Stomach (tissue), 9 donors: ENCODE measurements around the gene GRIN2C. TPM values are rescaled to one million over a fixed set of nuclear protein-coding genes. Genes with fewer than 3 reads are reported as not detected.

Experiments
- DNase-seq, 2 donors: peaks; one replicate each; pipeline versions ENCODE4 v3.0.0 to v3.0.0-alpha.2; 2013 to 2019
- H3K27ac ChIP-seq, 5 donors: fragments of 200-600 bp in 4 of 5; sonication (generic) in 4 of 5; one replicate each; pipeline ENCODE4 v1.5.1; 2013 to 2019; ENCODE audit warnings: mild to moderate bottlenecking in 1 of 5, moderate library complexity in 1 of 5
- H3K27me3 ChIP-seq, 3 donors: fragments of 200-600 bp; sonication (generic); one replicate each; pipeline ENCODE4 v1.5.1; 2017 to 2019; ENCODE audit warnings: mixed run types in 1 of 3
- H3K36me3 ChIP-seq, 4 donors: fragments of 200-600 bp; sonication (generic); 1 replicate in 3 of 4; 2 replicates in 1 of 4; pipeline ENCODE4 v1.5.1; 2016 to 2019
- H3K4me1 ChIP-seq, 4 donors: fragments of 200-600 bp; sonication (generic); one replicate each; pipeline ENCODE4 v1.5.1; 2016 to 2019
- H3K4me3 ChIP-seq, 4 donors: fragments of 200-600 bp; sonication (generic) in 3 of 4; one replicate each; pipeline ENCODE4 v1.5.1; 2016 to 2019; ENCODE audit warnings: mild to moderate bottlenecking in 1 of 4
- H3K9me3 ChIP-seq, 4 donors: fragments of 200-600 bp; sonication (generic); one replicate each; pipeline ENCODE4 v1.5.1; 2016 to 2019
- CTCF ChIP-seq, 7 experiments: fragments of 450-650 bp in 4 of 7; fragments of 200-600 bp in 3 of 7; sonication (generic) in 3 of 7; IDR thresholded peaks; one replicate each; pipeline ENCODE4 v1.5.1; 2016 to 2019; ENCODE audit warnings: antibody characterized with exemption in 7 of 7, control low read depth in 2 of 7, mild to moderate bottlenecking in 1 of 7
- EP300 ChIP-seq: sonication (generic); formaldehyde crosslinking; IDR thresholded peaks from one replicate; pipeline ENCODE4 v1.6.1; 2017; ENCODE audit warnings: antibody characterized with exemption
- POLR2A ChIP-seq, 4 donors: fragments of 450-650 bp; IDR thresholded peaks; one replicate each; pipeline ENCODE4 v1.6.1; 2016; ENCODE audit warnings: antibody characterized with exemption in 4 of 4, control low read depth in 2 of 4, mild to moderate bottlenecking in 1 of 4, moderate library complexity in 1 of 4
- POLR2AphosphoS5 ChIP-seq, 3 donors: sonication (generic); formaldehyde crosslinking; IDR thresholded peaks; one replicate each; pipeline ENCODE4 v1.6.1; 2016; ENCODE audit warnings: antibody characterized with exemption in 3 of 3
- WGBS, 5 donors: extraction: QIAGEN DNeasy Blood & Tissue Kit in 3 of 5; methylation state at CpG; one replicate each; pipeline versions ENCODE4 v1.1.5 to v1.1.7; 2013 to 2018; 5-methylcytosine and 5-hydroxymethylcytosine counted together
- intact Hi-C: fragments of 100-400 bp; cut with DNase I; formaldehyde crosslinking; loops from one replicate; pipeline ENCODE4 v1.15.1; 2023; ENCODE audit warnings: low total_unique reads
- polyA plus RNA-seq, 3 donors: library from polyadenylated mRNA; stranded (reverse); fragments of 200-250 nt; gene quantifications; one replicate each; pipeline ENCODE4 v1.2.3, GENCODE V29; 2013
- total RNA-seq, 5 donors: library from RNA; depleted of rRNA; stranded (reverse); fragments of >200 nt; gene quantifications; one replicate each; pipeline versions ENCODE4 v1.1.0 to v1.2.3, GENCODE V29; 2014 to 2016
- donor health status: healthy with polysubstance abuse.
- donor health status: Bipolar disorder and iron deficiency.
- donor health status: healthy.

GRIN2C gene
- total and polyA plus RNA-seq, 8 donors, result 0.33 to 0.55 TPM; not detected in 6

DNA sequence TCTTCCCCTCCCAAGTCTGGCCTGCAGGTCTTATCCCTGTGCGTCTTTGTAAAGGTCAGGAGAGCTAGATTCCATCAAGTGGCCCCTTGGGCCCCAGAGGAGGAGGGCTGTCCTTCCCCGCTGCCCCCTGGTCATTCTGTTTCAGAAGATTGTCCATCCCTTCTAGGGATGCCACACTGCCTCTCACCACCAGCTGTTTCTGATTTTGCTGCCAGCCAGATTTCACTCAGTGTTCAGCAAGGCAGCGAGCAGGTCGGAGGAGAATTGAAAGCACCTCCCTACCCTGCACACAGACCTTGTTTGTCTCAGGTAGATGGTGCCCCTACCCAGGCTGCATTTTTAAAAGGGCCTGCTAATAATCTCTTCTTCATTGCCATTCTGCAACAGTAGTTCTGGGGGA is 61.9 kb downstream of the GRIN2C start:
- intact Hi-C loops, result no loop called here
- Histone ChIP-seq H3K4me1 (no peaks in the 10 kb centered on the region), H3K9me3 (no peaks in the 10 kb centered on the region), H3K27me3 (no peaks in the 10 kb centered on the region), H3K36me3 (peaks cover 47 to 100% (median 100%) of the 10 kb centered on the region in 4 donors), H3K4me3 (no peak overlapping the region), H3K27ac (no peak overlapping the region)
- TF ChIP-seq POLR2A (IDR thresholded peaks at IDR 0.05) (no peak), POLR2AphosphoS5 (IDR thresholded peaks at IDR 0.05) (no peak), EP300 (no peak), CTCF (IDR thresholded peaks at IDR 0.05) (no peak)
- WGBS, 5 donors, result 92 to 99% (median 97%) methylated on average over 4 of the region's 4 CpGs
- DNase-seq, result no peak

DNA sequence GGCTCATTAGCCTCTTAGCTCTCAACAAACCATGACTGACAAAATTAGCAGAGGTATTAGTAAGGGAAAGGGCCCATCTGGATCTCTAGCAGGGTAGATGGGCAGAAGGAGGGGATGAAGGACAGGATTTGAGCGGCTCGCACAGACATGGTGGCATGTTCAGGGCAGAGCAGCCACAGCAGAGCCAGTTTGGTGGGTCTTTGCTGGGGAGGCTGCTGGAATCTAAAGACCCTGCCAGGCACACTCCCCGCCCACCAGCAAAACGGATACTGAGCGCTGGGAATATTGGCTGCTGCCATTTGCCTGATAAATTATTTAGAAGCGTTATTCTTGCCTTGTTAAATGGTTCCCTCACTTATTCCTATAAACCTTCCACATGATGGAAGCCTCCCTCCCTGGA is 62.8 kb downstream of the GRIN2C start:
- WGBS, 5 donors, result 89 to 95% (median 93%) methylated on average over 6 of the region's 6 CpGs
- H3K27me3 ChIP-seq, result no peaks in the 10 kb centered on the region
- intact Hi-C loops, result no loop called here
- H3K27ac ChIP-seq, result no peak overlapping the region
- H3K9me3 ChIP-seq, result no peaks in the 10 kb centered on the region
- no peak overlapping the region for H3K4me3 ChIP-seq
- peaks cover 47 to 98% (median 96%) of the 10 kb centered on the region in 4 donors for H3K36me3 ChIP-seq
- DNase-seq, result no peak
- H3K4me1 ChIP-seq, result no peaks in the 10 kb centered on the region
- no peak for TF ChIP-seq CTCF (IDR thresholded peaks at IDR 0.05)
- TF ChIP-seq EP300, result no peak
- no peak for TF ChIP-seq POLR2A (IDR thresholded peaks at IDR 0.05)
- TF ChIP-seq POLR2AphosphoS5 (IDR thresholded peaks at IDR 0.05), result no peak

DNA sequence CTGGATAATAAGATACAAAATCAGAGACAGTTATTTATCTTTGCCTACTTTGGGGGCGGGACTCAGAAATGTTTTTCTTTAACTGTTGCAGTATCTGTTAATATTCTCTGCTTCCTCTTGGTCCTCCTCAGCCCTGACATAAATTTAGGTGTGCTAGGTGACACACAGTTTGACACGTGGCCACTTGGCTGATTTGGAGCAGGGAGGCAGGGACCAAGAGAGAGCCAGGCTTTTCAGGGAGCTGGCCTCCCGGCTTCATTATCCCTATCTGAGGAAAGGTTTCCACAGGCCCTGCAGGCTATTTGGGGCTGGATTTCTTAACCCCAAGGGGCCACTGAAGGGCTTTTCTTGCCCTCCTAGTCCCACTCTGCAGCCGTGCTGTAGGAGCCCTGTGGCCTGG is 63.5 kb downstream of the GRIN2C start:
- TF ChIP-seq CTCF (IDR thresholded peaks at IDR 0.05), result no peak
- TF ChIP-seq POLR2AphosphoS5 (IDR thresholded peaks at IDR 0.05), result no peak
- TF ChIP-seq EP300, result no peak
- TF ChIP-seq POLR2A (IDR thresholded peaks at IDR 0.05), result no peak
- peaks cover 47 to 91% (median 90%) of the 10 kb centered on the region in 4 donors for H3K36me3 ChIP-seq
- no peak for DNase-seq
- no peak overlapping the region for H3K27ac ChIP-seq
- H3K27me3 ChIP-seq, result no peaks in the 10 kb centered on the region
- peaks cover 0 to 1% (median 0%) of the 10 kb centered on the region in 4 donors for H3K4me1 ChIP-seq
- H3K9me3 ChIP-seq, result no peaks in the 10 kb centered on the region
- intact Hi-C loops, result no loop called here
- no peak overlapping the region for H3K4me3 ChIP-seq
- 84 to 93% (median 92%) methylated on average over 3 to 4 of the region's 4 CpGs for WGBS, 5 donors

DNA sequence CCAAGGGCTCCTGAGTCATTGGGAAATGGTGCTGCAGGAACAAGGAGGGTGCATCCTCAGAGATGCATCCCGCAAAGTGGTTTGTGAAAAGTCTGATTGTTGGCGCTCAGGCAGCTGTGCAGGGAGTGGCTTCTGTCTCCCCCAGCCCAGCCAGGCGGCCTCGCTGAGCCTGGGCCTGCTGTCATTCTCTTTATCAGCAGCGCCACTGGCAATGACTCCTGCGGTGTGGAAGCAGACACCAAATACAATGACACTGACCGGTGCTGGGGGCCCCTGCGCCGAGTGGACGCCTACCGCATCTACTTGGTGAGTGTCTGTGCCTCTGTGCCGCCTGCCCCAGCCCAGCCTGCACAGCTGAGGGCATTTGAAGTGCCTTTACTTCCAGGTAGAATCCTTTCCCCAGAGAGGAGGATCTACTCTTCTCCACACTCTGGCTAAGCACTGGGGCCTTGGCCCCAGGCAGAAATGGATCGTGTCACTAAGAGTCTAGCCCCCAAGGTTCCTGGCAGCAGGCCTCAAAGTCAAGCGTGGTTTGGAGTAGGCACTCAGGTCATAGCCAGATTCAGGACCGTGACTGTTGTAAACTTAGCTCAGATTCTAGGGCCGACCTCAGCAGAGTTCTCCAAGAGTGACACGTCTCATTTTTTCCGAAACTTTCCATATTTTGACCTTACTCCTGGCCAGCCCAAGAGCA is 64.2 kb downstream of the GRIN2C start:
- intact Hi-C loops, result no loop called here
- WGBS, 5 donors, result 85 to 96% (median 93%) methylated on average over 18 of the region's 18 CpGs
- DNase-seq, result no peak
- H3K4me1 ChIP-seq, result peaks cover 0 to 8% (median 0%) of the 10 kb centered on the region in 4 donors
- no peaks in the 10 kb centered on the region for H3K27me3 ChIP-seq
- H3K9me3 ChIP-seq, result no peaks in the 10 kb centered on the region
- H3K27ac ChIP-seq, result no peak overlapping the region
- no peak overlapping the region for H3K4me3 ChIP-seq
- TF ChIP-seq POLR2A (IDR thresholded peaks at IDR 0.05) (no peak), CTCF (IDR thresholded peaks at IDR 0.05) (no peak), POLR2AphosphoS5 (IDR thresholded peaks at IDR 0.05) (no peak), EP300 (no peak)
- H3K36me3 ChIP-seq, result peaks cover 47 to 88% (median 87%) of the 10 kb centered on the region in 4 donors
